ENCODE measurements around the gene BLNK. TPM values are rescaled to one million over a fixed set of nuclear protein-coding genes. Genes with fewer than 3 reads are reported as not detected.

BLNK gene
- total RNA-seq, 1 experiment from 2014 or later, result 1.1 TPM

- H3K9me3 Mint-ChIP-seq (ENCODE audit: unreplicated experiment), result peaks cover 9% of the 10 kb centered on the region
- no peaks in the 10 kb centered on the region for H3K27me3 Mint-ChIP-seq (ENCODE audit: insufficient read depth, unreplicated experiment)
- no peak overlapping the region for H3K4me3 Mint-ChIP-seq (ENCODE audit: unreplicated experiment)
- BruUV-seq (replicated peaks), result no TSS peak
- CTCF ChIA-PET, result no interaction called here
- no peak for DNase-seq (ENCODE audit: unreplicated experiment)
- H3K27ac Mint-ChIP-seq (ENCODE audit: low read depth, unreplicated experiment), result no peak overlapping the region
- no peak for TF ChIP-seq CTCF (IDR thresholded peaks at IDR 0.05; ENCODE audit: unreplicated experiment)
- no peaks in the 10 kb centered on the region for H3K36me3 Mint-ChIP-seq (ENCODE audit: insufficient read depth, unreplicated experiment)
- no peaks in the 10 kb centered on the region for H3K4me1 Mint-ChIP-seq (ENCODE audit: insufficient read depth, unreplicated experiment)
- POLR2A ChIA-PET, result no interaction called here
- intact Hi-C loops (cut with micrococcal nuclease), result no loop called here
Measured at GRCh38 chr10:96188916-96189315, 82.5 kb downstream of the BLNK start.

DNA sequence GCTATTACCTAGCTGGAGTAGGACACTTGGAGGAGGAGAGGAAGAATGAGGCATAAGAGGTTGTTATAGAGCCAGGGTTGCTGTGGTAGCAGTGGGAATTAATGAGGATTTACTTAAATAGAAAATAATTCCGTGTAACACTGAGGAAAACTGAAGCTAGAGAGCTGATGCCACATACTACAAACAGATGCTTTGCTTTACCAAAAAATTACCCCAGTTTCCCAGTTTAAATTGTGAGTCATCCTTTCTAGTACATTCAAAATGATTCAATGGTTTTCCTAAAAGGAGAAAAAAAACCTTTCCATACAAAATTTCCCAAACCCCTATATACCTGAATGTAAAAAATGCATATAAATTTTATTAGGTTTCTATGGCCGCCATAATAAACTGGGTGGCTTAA lies 82.9 kb downstream of the BLNK start:
- POLR2A ChIA-PET, result no interaction called here
- no peak overlapping the region for H3K27ac Mint-ChIP-seq (ENCODE audit: low read depth, unreplicated experiment)
- no peak overlapping the region for H3K4me3 Mint-ChIP-seq (ENCODE audit: unreplicated experiment)
- BruUV-seq (replicated peaks), result no TSS peak
- intact Hi-C loops (cut with micrococcal nuclease), result no loop called here
- DNase-seq (ENCODE audit: unreplicated experiment), result no peak
- H3K9me3 Mint-ChIP-seq (ENCODE audit: unreplicated experiment), result peaks cover 12% of the 10 kb centered on the region
- CTCF ChIA-PET, result no interaction called here
- H3K27me3 Mint-ChIP-seq (ENCODE audit: insufficient read depth, unreplicated experiment), result no peaks in the 10 kb centered on the region
- H3K36me3 Mint-ChIP-seq (ENCODE audit: insufficient read depth, unreplicated experiment), result no peaks in the 10 kb centered on the region
- TF ChIP-seq CTCF (IDR thresholded peaks at IDR 0.05; ENCODE audit: unreplicated experiment), result no peak
- no peaks in the 10 kb centered on the region for H3K4me1 Mint-ChIP-seq (ENCODE audit: insufficient read depth, unreplicated experiment)

DNA sequence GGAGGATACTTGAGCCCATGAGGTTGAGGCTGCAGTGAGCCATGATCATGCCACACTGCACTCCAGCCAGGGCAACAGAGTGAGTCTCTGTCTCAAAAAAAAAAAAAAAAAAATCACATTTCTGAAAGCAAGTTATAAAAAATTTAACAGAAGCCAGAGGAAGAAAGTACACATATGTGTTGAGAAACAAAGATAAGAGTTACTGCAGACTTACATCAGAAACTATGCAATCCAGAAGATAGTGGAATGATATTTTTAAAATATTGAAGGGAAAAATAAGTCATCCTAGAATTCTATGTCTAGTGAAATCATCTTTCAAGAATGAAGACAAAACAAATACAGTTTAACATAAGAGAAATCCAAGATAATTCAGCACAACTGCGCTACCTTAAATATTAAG lies 94.4 kb downstream of the BLNK start:
- Mint-ChIP-seq H3K4me1 (ENCODE audit: insufficient read depth, unreplicated experiment) (no peaks in the 10 kb centered on the region), H3K36me3 (ENCODE audit: insufficient read depth, unreplicated experiment) (no peaks in the 10 kb centered on the region), H3K27ac (ENCODE audit: low read depth, unreplicated experiment) (no peak overlapping the region), H3K9me3 (ENCODE audit: unreplicated experiment) (peaks cover 44% of the 10 kb centered on the region), H3K27me3 (ENCODE audit: insufficient read depth, unreplicated experiment) (no peaks in the 10 kb centered on the region), H3K4me3 (ENCODE audit: unreplicated experiment) (no peak overlapping the region)
- intact Hi-C loops (cut with micrococcal nuclease), result no loop called here
- ChIA-PET POLR2A (no interaction called here), CTCF (interaction anchor here (1.1 kb wide), 1 partner anchor 53 kb away, joined by 3 read pairs; no protein-coding TSS in a partner anchor)
- BruUV-seq (replicated peaks), result no TSS peak
- TF ChIP-seq CTCF (IDR thresholded peaks at IDR 0.05; ENCODE audit: unreplicated experiment), result no peak
- no peak for DNase-seq (ENCODE audit: unreplicated experiment)

DNA sequence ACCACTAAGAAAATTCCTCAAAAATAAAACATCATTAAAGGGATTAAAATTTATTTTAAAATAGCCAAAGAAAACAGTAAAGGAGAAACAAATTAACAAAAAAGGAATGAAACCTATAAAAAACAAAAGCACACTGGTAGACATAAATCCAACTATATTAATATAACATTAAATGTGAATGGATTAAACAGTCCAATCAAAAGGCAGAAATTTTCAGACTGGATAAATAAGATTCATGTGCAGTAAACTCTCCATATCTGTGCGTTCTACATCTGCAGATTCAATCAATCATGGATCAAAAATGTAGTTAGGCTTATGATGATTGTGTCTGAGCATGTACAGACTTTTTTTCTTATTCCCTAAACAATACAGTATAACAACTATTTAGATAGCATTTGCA lies 98.7 kb downstream of the BLNK start:
- intact Hi-C loops (cut with micrococcal nuclease), result no loop called here
- no TSS peak for BruUV-seq (replicated peaks)
- H3K9me3 Mint-ChIP-seq (ENCODE audit: unreplicated experiment), result peaks cover 38% of the 10 kb centered on the region

More for the DNA sequence above, 98.7 kb downstream of the BLNK start:
- H3K27ac Mint-ChIP-seq (ENCODE audit: low read depth, unreplicated experiment), result no peak overlapping the region
- POLR2A ChIA-PET, result no interaction called here
- no peaks in the 10 kb centered on the region for H3K27me3 Mint-ChIP-seq (ENCODE audit: insufficient read depth, unreplicated experiment)
- DNase-seq (ENCODE audit: unreplicated experiment), result no peak
- no peaks in the 10 kb centered on the region for H3K36me3 Mint-ChIP-seq (ENCODE audit: insufficient read depth, unreplicated experiment)
- H3K4me1 Mint-ChIP-seq (ENCODE audit: insufficient read depth, unreplicated experiment), result no peaks in the 10 kb centered on the region
- no peak for TF ChIP-seq CTCF (IDR thresholded peaks at IDR 0.05; ENCODE audit: unreplicated experiment)
- CTCF ChIA-PET, result no interaction called here
- H3K4me3 Mint-ChIP-seq (ENCODE audit: unreplicated experiment), result no peak overlapping the region

Data from MCF 10A (cell line).